HCT116 (cell line): ENCODE results near the gene SORBS1. TPM values are rescaled to one million over a fixed set of nuclear protein-coding genes. Genes with fewer than 3 reads are reported as not detected.

ENCODE experiments used
- ATAC-seq: fragments of 200-7000 bp; cut with Tn5 transposase; 2 replicates; pipeline ENCODE4 v1.9.1; 2020; ENCODE audit warnings: mild to moderate bottlenecking, moderate library complexity
- BruUV-seq: library from RNA; stranded (reverse); fragments of 400-500 nt; replicated peaks from 2 replicates; lab custom pipeline; 2021; lab: Mats Ljungman, UMichigan
- CTCF ChIA-PET: fragments of 300-600 bp; sonication (Branson Sonifier 250); formaldehyde crosslinking; loops from one replicate; lab custom pipeline; 2021; ENCODE audit warnings: antibody characterized with exemption; lab: Charles Lee
- POLR2A ChIA-PET: fragments of 300-600, 350-600 bp; sonication (Branson Sonifier 250); formaldehyde crosslinking; loops from one replicate; lab custom pipeline; 2021; ENCODE audit warnings: antibody characterized with exemption; lab: Charles Lee
- RAD21 ChIA-PET, 2 experiments: fragments of 300-600 bp; sonication (Branson Sonifier 250); formaldehyde crosslinking; loops; one replicate each; lab custom pipeline; 2023; ENCODE audit warnings: low total read pairs in 2 of 2; ENCODE audit not compliant: uncharacterized antibody in 2 of 2, unreplicated experiment in 2 of 2, low non-redundant PET in 1 of 2; lab: Charles Lee
- DNase-seq: peaks from one replicate; pipeline ENCODE4 v3.0.0-alpha.2; 2010; ENCODE audit warnings: low read depth, low spot score
- H2AFZ ChIP-seq: fragments of 200-600 bp; shearing (Covaris generic), sonication (generic); 2 replicates; pipeline ENCODE4 v1.6.1; 2017; ENCODE audit warnings: low read depth, mixed run types, mixed read lengths, antibody characterized with exemption, low read length; ENCODE audit not compliant: poor library complexity, severe bottlenecking
- H3K27ac ChIP-seq: 2 replicates; pipeline ENCODE4 v1.5.1; 2012; ENCODE audit warnings: low read depth, low read length
- H3K27me3 ChIP-seq: fragments of 200-600 bp; sonication (generic); 2 replicates; pipeline ENCODE4 v1.6.1; 2016; ENCODE audit warnings: mixed run types, low read length, mixed read lengths; ENCODE audit not compliant: insufficient read depth
- H3K36me3 ChIP-seq, 2 experiments: fragments of 200-500 bp in 1 of 2; fragments of 200-600 bp in 1 of 2; sonication (Bioruptor generic) in 1 of 2; sonication (generic) in 1 of 2; 2 replicates each; pipeline versions ENCODE4 v1.5.1 to v1.6.1; 2014 to 2016; ENCODE audit warnings: low read length in 2 of 2, inconsistent platforms in 1 of 2, mixed read lengths in 1 of 2, mixed run types in 1 of 2; ENCODE audit not compliant: insufficient read depth in 2 of 2, control insufficient read depth in 1 of 2
- H3K4me1 ChIP-seq, 2 experiments: fragments of 200-600 bp in 1 of 2; sonication (generic) in 1 of 2; 2 replicates each; pipeline versions ENCODE4 v1.5.1 to v1.6.1; 2012 to 2017; ENCODE audit warnings: low read length in 2 of 2, inconsistent platforms in 1 of 2, mild to moderate bottlenecking in 1 of 2, mixed read lengths in 1 of 2, mixed run types in 1 of 2, moderate library complexity in 1 of 2; ENCODE audit not compliant: insufficient read depth in 2 of 2, control insufficient read depth in 1 of 2
- H3K4me2 ChIP-seq: fragments of 200-600 bp; sonication (generic); 2 replicates; pipeline ENCODE4 v1.6.1; 2017; ENCODE audit warnings: mixed run types, low read length, mixed read lengths
- H3K4me3 ChIP-seq, 2 experiments: fragments of 200-600 bp in 1 of 2; sonication (generic) in 1 of 2; replicated peaks in 1 of 2; 2 replicates each; pipeline ENCODE4 v1.5.1; 2011 to 2016; ENCODE audit warnings: low read length in 2 of 2, control low read depth in 1 of 2, low read depth in 1 of 2, mild to moderate bottlenecking in 1 of 2, mixed read lengths in 1 of 2, mixed run types in 1 of 2
- H3K79me2 ChIP-seq: fragments of 200-600 bp; sonication (generic); 2 replicates; pipeline ENCODE4 v1.6.1; 2017; ENCODE audit warnings: mild to moderate bottlenecking, mixed run types, low read length, moderate library complexity, mixed read lengths; ENCODE audit not compliant: insufficient read depth
- H3K9ac ChIP-seq: fragments of 200-600 bp; sonication (generic); 2 replicates; pipeline ENCODE4 v1.6.1; 2016; ENCODE audit warnings: low read length, mixed read lengths
- H3K9me2 ChIP-seq: fragments of 200-600 bp; sonication (generic), shearing (Covaris generic); 2 replicates; pipeline ENCODE4 v1.6.1; 2017; ENCODE audit warnings: mixed run types, mild to moderate bottlenecking, moderate library complexity; ENCODE audit not compliant: insufficient read depth
- H3K9me3 ChIP-seq, 2 experiments: fragments of 200-500 bp in 1 of 2; fragments of 200-600 bp in 1 of 2; sonication (Bioruptor generic) in 1 of 2; sonication (generic) in 1 of 2; 2 replicates each; pipeline ENCODE4 v1.6.1; 2014 to 2017; ENCODE audit warnings: low read length in 2 of 2, mixed read lengths in 2 of 2, inconsistent platforms in 1 of 2, low read depth in 1 of 2, mild to moderate bottlenecking in 1 of 2, mixed run types in 1 of 2, moderate library complexity in 1 of 2; ENCODE audit not compliant: control insufficient read depth in 1 of 2, insufficient read depth in 1 of 2
- H4K20me1 ChIP-seq: fragments of 200-600 bp; sonication (generic), shearing (Covaris generic); 2 replicates; pipeline ENCODE4 v1.6.1; 2017; ENCODE audit warnings: mixed run types, mild to moderate bottlenecking, moderate library complexity; ENCODE audit not compliant: insufficient read depth
- CBX3 ChIP-seq: IDR thresholded peaks from 2 replicates; pipeline ENCODE4 v1.6.1; 2012; ENCODE audit warnings: low read depth
- ELF1 ChIP-seq: IDR thresholded peaks from 2 replicates; pipeline ENCODE4 v1.6.1; 2012; ENCODE audit warnings: low read depth, borderline replicate concordance
- EZH2phosphoT487 ChIP-seq: fragments of 200-600 bp; IDR thresholded peaks from 2 replicates; pipeline ENCODE4 v1.6.1; 2018; ENCODE audit warnings: antibody characterized with exemption, borderline replicate concordance
- JUND ChIP-seq: IDR thresholded peaks from 2 replicates; pipeline ENCODE4 v1.6.1; 2012
- POLR2AphosphoS5 ChIP-seq: IDR thresholded peaks from 2 replicates; pipeline ENCODE4 v1.6.1; 2011; ENCODE audit warnings: mild to moderate bottlenecking, low read depth, low read length, moderate library complexity
- RAD21 ChIP-seq: IDR thresholded peaks from 2 replicates; pipeline ENCODE4 v1.6.1; 2012; ENCODE audit warnings: low read depth, mild to moderate bottlenecking
- SP1 ChIP-seq: IDR thresholded peaks from 2 replicates; pipeline ENCODE4 v1.6.1; 2012; ENCODE audit warnings: low read depth
- SRF ChIP-seq: IDR thresholded peaks from 2 replicates; pipeline ENCODE4 v1.6.1; 2012; ENCODE audit warnings: low read depth
- ZFX ChIP-seq: fragments of 450-650 bp; IDR thresholded peaks from 2 replicates; pipeline ENCODE4 v1.6.1; 2017
- ZNF274 ChIP-seq: fragments of 200-500 bp; sonication (Bioruptor generic); IDR thresholded peaks from 2 replicates; pipeline ENCODE4 v1.6.1; 2014; ENCODE audit warnings: mild to moderate bottlenecking, low read depth, low read length, inconsistent platforms
- intact Hi-C: fragments of 100-400 bp; cut with micrococcal nuclease; formaldehyde crosslinking; loops from 2 replicates; pipeline ENCODE4 v1.10.0; 2022
- total RNA-seq: library from RNA; stranded (reverse); gene quantifications from one replicate; pipeline ENCODE4 v1.2.1, GENCODE V29; 2021; ENCODE audit not compliant: unreplicated experiment
- TF ChIP-seq, protein P1 (sequence below): IDR thresholded peaks from 2 replicates; pipeline ENCODE4 v1.6.1; 2012
- TF ChIP-seq, protein P2 (sequence below), 3 experiments: fragments of 200-600 bp in 1 of 3; sonication (generic) in 1 of 3; IDR thresholded peaks in 2 of 3; conservative IDR thresholded peaks in 1 of 3; 2 replicates each; pipeline ENCODE4 v1.5.1; 2012 to 2017; ENCODE audit warnings: low read depth in 2 of 3, low read length in 2 of 3, antibody characterized with exemption in 1 of 3, borderline replicate concordance in 1 of 3, control low read depth in 1 of 3, mild to moderate bottlenecking in 1 of 3, mixed read lengths in 1 of 3, mixed run types in 1 of 3, moderate library complexity in 1 of 3; ENCODE audit not compliant: insufficient read depth in 1 of 3

SORBS1 gene
- total RNA-seq, 1 experiment from 2014 or later, result 3.4 TPM

DNA sequence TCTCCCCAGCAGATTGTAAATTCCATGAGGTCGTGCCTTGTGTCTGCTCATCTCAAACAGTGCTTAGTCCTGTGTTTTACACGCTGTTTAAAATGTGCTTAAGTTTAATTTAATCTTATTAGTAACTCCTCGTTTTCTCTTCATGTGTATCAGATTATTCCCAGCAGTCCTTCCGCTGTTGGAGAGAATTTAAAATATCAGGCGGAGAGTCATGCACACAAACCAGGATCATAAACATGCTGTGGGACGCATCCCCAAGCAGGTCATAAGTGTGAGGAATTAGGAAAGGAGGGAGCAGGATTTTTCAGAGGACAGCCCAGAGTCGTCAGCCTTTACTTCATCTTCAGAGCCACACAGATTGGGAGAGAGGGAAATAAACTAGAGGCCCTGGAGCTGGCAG is 4.2 kb upstream of the SORBS1 start (continued):
- TF ChIP-seq ZNF274 (no peak), ELF1 (no peak), CBX3 (no peak), JUND (no peak)

DNA sequence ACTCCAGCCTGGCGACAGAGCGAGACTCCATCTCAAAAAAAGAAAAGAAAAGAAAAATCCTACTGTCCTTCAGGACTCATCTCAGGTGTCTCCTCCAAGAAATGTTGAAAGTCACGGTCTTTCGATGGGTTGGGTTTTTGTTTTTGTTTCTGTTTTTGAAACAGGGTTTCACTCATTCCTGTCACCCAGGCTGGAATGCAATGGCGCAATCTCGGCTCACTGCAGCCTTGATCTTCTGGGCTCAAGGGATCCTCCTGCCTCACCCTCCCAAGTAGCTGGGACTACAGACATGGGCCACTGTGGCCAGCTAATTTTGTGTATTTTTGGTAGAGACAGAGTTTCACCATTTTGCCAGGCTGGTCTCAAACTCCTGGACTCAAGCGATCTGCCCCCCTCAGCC is 3.1 kb upstream of the SORBS1 start:
- Histone ChIP-seq H3K9me3 (no peaks in the 10 kb centered on the region), H3K27ac (no peak overlapping the region), H2AFZ (no peak overlapping the region), H4K20me1 (no peaks in the 10 kb centered on the region), H3K9ac (no peak overlapping the region), H3K4me2 (no peak overlapping the region), H3K36me3 (no peaks in the 10 kb centered on the region), H3K27me3 (no peaks in the 10 kb centered on the region; the same call in 1 of the 2 replicates), H3K4me3 (no peak overlapping the region), H3K9me2 (no peaks in the 10 kb centered on the region), H3K79me2 (no peaks in the 10 kb centered on the region), H3K4me1 (peaks cover 0 to 11% of the 10 kb centered on the region in 2 experiments; a peak in 1 of 4 replicates)
- ChIA-PET CTCF (no interaction called here), RAD21 (no interaction called here), POLR2A (no interaction called here)
- TF ChIP-seq, protein P1, sequence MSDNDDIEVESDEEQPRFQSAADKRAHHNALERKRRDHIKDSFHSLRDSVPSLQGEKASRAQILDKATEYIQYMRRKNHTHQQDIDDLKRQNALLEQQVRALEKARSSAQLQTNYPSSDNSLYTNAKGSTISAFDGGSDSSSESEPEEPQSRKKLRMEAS, result no peak
- TF ChIP-seq ELF1, result no peak
- intact Hi-C loops, result no loop called here
- DNase-seq (no peak), ATAC-seq (no peak)
- BruUV-seq, result no TSS peak

DNA sequence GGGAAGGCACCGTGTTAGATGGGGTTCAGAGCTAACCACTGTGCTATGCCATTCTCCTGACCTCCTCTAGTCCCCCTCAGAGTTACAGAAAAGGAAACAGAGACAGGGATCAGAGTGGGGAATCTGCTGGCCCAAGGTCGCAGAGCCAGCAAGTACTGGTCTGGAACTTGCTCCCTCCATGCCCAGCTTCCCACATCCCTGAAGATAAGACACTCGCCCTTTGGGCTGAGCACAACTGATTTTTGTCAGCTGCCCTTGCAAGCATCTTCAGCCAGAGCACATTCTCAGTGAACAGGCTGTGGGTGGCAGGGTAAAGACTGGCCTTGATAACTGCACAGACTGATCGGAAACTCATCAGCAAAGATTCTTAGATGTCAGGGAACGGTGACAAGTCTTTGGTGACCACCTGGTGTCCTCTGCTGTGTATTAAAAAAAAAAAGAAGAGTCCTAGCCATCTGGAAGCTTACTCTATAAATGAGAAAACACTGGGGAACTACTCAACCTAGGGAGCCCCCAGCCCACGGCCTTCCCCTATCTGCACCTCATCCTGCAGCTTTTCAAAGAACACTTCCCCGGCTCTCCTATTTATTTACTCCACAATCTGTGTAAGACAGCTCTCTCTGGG is 1.3 kb upstream of the SORBS1 start:
- Histone ChIP-seq H3K9me3 (no peaks in the 10 kb centered on the region), H3K4me2 (no peak overlapping the region), H3K4me1 (peaks cover 0 to 11% of the 10 kb centered on the region in 2 experiments; a peak in 1 of 4 replicates), H4K20me1 (no peaks in the 10 kb centered on the region), H2AFZ (peak overlapping the region; percentile 2), H3K36me3 (no peaks in the 10 kb centered on the region), H3K4me3 (no peak overlapping the region), H3K79me2 (no peaks in the 10 kb centered on the region), H3K27me3 (no peaks in the 10 kb centered on the region; the same call in 1 of the 2 replicates), H3K9ac (no peak overlapping the region), H3K27ac (no peak overlapping the region), H3K9me2 (no peaks in the 10 kb centered on the region)
- DNase-seq (no peak), ATAC-seq (no peak)
- BruUV-seq, result no TSS peak
- ChIA-PET RAD21 (no interaction called here), POLR2A (no interaction called here), CTCF (interaction anchor here (0.5 kb wide), 1 partner anchor 154 kb away, joined by 3 read pairs; no protein-coding TSS in a partner anchor)
- intact Hi-C loops, result no loop called here
- TF ChIP-seq SRF, result no peak
- TF ChIP-seq ZNF274, result no peak
- TF ChIP-seq, protein P2, sequence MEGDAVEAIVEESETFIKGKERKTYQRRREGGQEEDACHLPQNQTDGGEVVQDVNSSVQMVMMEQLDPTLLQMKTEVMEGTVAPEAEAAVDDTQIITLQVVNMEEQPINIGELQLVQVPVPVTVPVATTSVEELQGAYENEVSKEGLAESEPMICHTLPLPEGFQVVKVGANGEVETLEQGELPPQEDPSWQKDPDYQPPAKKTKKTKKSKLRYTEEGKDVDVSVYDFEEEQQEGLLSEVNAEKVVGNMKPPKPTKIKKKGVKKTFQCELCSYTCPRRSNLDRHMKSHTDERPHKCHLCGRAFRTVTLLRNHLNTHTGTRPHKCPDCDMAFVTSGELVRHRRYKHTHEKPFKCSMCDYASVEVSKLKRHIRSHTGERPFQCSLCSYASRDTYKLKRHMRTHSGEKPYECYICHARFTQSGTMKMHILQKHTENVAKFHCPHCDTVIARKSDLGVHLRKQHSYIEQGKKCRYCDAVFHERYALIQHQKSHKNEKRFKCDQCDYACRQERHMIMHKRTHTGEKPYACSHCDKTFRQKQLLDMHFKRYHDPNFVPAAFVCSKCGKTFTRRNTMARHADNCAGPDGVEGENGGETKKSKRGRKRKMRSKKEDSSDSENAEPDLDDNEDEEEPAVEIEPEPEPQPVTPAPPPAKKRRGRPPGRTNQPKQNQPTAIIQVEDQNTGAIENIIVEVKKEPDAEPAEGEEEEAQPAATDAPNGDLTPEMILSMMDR (IDR thresholded peaks at IDR 0.05 in 2 of 3, conservative IDR thresholded peaks at IDR 0.05 in 1 of 3; ENCODE audit: borderline replicate concordance in 1 of 3, insufficient read depth in 1 of 3, low read depth in 2 of 3, low read length in 2 of 3), result no peak
- TF ChIP-seq EZH2phosphoT487, result no peak
- TF ChIP-seq CBX3, result no peak
- TF ChIP-seq, protein P1, result no peak
- TF ChIP-seq POLR2AphosphoS5, result no peak
- no peak for TF ChIP-seq ZFX
- no peak for TF ChIP-seq ELF1
- no peak for TF ChIP-seq SP1
- no peak for TF ChIP-seq RAD21
